ENCODE data around the gene EHMT1.

EHMT1 gene

DNA sequence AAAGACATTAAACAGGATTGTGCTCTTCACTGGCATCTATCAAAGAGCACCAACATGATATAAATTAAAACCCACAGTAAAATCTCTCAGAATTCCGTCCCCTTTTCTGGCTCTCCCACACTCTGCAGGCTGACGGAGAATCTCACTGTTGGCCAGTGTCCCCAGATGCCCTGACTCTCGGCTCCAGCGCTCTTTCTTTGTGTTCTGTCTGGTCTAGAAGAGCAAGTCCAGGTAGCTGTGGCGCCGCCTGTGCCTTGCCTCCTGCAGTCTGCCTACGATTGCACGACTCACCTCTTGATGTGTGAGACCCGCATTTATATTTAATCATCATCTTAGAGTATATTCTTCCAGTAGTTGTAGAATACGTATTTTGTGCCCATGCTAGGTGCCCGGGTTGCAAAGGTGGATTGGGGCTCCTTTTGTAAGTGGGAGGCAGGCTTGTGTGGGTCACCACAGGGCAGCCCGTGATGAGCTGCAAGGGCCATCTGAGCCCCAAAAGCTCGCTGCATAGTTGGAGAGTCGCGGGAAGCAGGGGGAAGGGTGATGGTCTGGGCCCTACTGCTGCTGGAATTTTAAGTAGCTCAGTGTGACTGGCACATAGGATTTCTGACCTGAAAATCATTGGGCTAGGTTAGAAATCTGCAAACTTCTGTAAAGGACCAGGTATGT is 55.6 kb downstream of the EHMT1 start:
- DNase-seq (ENCODE audit: low spot score): no peak
- TF ChIP-seq, protein P1, sequence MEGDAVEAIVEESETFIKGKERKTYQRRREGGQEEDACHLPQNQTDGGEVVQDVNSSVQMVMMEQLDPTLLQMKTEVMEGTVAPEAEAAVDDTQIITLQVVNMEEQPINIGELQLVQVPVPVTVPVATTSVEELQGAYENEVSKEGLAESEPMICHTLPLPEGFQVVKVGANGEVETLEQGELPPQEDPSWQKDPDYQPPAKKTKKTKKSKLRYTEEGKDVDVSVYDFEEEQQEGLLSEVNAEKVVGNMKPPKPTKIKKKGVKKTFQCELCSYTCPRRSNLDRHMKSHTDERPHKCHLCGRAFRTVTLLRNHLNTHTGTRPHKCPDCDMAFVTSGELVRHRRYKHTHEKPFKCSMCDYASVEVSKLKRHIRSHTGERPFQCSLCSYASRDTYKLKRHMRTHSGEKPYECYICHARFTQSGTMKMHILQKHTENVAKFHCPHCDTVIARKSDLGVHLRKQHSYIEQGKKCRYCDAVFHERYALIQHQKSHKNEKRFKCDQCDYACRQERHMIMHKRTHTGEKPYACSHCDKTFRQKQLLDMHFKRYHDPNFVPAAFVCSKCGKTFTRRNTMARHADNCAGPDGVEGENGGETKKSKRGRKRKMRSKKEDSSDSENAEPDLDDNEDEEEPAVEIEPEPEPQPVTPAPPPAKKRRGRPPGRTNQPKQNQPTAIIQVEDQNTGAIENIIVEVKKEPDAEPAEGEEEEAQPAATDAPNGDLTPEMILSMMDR (IDR thresholded peaks at IDR 0.05; ENCODE audit: extremely low read depth, missing control alignments): no peak

DNA sequence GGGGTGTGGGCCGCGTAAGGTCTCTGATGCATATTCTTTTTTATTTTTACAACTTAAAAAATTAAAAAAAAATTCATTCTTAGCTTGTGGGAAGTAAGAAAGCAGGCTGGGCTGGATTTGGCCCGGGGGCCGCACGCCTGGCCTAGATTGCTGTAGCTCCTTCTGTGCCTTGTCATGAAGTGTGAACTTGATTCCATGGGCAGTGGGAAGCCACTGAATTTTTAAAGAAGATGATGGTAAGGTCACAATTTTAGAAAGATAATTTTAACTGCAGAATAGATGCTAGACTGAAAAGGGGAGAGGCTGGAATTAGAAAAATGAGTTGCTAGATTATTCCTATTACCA is 56.1 kb downstream of the EHMT1 start:
- TF ChIP-seq, protein P1 (IDR thresholded peaks at IDR 0.05; ENCODE audit: extremely low read depth, missing control alignments): no peak
- DNase-seq (ENCODE audit: low spot score): no peak

GRCh38 chr9:137676998-137677397 is 58.2 kb downstream of the EHMT1 start:
- TF ChIP-seq, protein P1 (IDR thresholded peaks at IDR 0.05; ENCODE audit: extremely low read depth, missing control alignments): no peak
- no peak for DNase-seq (ENCODE audit: low spot score)

GRCh38 chr9:137678202-137678601 is 59.4 kb downstream of the EHMT1 start:
- TF ChIP-seq, protein P1 (IDR thresholded peaks at IDR 0.05; ENCODE audit: extremely low read depth, missing control alignments): no peak
- DNase-seq (ENCODE audit: low spot score): no peak

DNA sequence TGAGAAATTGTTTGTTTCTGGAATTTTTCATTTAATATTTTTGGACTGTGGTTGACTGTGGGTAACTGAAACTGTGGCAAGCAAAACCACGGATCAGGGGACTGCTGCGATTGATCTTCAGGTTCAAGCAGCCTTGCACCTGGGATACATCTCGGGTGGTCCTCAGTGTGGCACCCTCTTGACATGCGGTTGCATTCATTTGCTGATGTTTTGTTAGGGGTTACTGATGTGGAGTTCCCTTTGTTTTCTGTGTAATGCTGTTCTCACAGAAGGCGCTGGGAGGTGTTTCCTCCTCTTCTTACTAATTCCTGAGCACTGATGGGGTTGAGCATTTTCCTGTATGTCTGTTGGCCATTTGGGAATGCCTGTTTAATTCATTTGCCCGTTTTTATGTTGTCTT is 60.4 kb downstream of the EHMT1 start:
- TF ChIP-seq, protein P1 (IDR thresholded peaks at IDR 0.05; ENCODE audit: extremely low read depth, missing control alignments): no peak
- DNase-seq (ENCODE audit: low spot score): no peak

GRCh38 chr9:137679695-137680305 is 61.0 kb downstream of the EHMT1 start:
- TF ChIP-seq, protein P1 (IDR thresholded peaks at IDR 0.05; ENCODE audit: extremely low read depth, missing control alignments): no peak
- no peak for DNase-seq (ENCODE audit: low spot score)

- TF ChIP-seq, protein P1 (IDR thresholded peaks at IDR 0.05; ENCODE audit: extremely low read depth, missing control alignments): no peak
- DNase-seq (ENCODE audit: low spot score): no peak
Observed at GRCh38 chr9:137680444-137681358, 61.9 kb downstream of the EHMT1 start.
